ENCODE results near the gene DMD. TPM values are rescaled to one million over a fixed set of nuclear protein-coding genes. Genes with fewer than 3 reads are reported as not detected.

Gene DMD
- total and polyA plus RNA-seq, 12 donors, result 28.5 to 228 (median 168) TPM

- intact Hi-C loops (cut with DNase I), result no loop called here
- Histone ChIP-seq H3K27me3 (no peaks in the 10 kb centered on the region), H3K4me1 (peaks cover 0 to 14% (median 0%) of the 10 kb centered on the region in 9 donors), H3K36me3 (no peaks in the 10 kb centered on the region), H3K4me3 (no peak overlapping the region), H3K9me3 (no peaks in the 10 kb centered on the region), H3K27ac (no peak overlapping the region)
- TF ChIP-seq CTCF (IDR thresholded peaks at IDR 0.05), result no peak
- ATAC-seq (peak in 2 of 8 donors; percentile 62 to 71), DNase-seq (no peak)
- 20 to 26% methylated on average over 2 of the region's 2 CpGs for WGBS, 2 donors
Observed at GRCh38 chrX:32825009-32825408, 386.3 kb downstream of the DMD start.

- ATAC-seq (no peak), DNase-seq (no peak)
- no peaks in the 10 kb centered on the region for H3K27me3 ChIP-seq
- H3K4me1 ChIP-seq, result no peaks in the 10 kb centered on the region
- H3K9me3 ChIP-seq, result peaks cover 0 to 15% (median 0%) of the 10 kb centered on the region in 11 donors
- H3K27ac ChIP-seq, result no peak overlapping the region
- intact Hi-C loops (cut with DNase I), result no loop called here
- WGBS, 2 donors, result 86 to 93% methylated on average over 10 of the region's 10 CpGs
- peaks cover 0 to 4% (median 0%) of the 10 kb centered on the region in 9 donors for H3K36me3 ChIP-seq
- H3K4me3 ChIP-seq, result no peak overlapping the region
- TF ChIP-seq CTCF (IDR thresholded peaks at IDR 0.05), result no peak
Observed at GRCh38 chrX:32804034-32804433, 407.3 kb downstream of the DMD start.

GRCh38 chrX:32798990-32799389 is 412.4 kb downstream of the DMD start:
- ATAC-seq (no peak), DNase-seq (no peak)
- Histone ChIP-seq H3K9me3 (peaks cover 0 to 8% (median 0%) of the 10 kb centered on the region in 11 donors), H3K36me3 (no peaks in the 10 kb centered on the region), H3K27ac (no peak overlapping the region), H3K4me3 (no peak overlapping the region), H3K27me3 (no peaks in the 10 kb centered on the region), H3K4me1 (no peaks in the 10 kb centered on the region)
- TF ChIP-seq CTCF (IDR thresholded peaks at IDR 0.05), result no peak
- 36 to 46% methylated on average over 3 of the region's 3 CpGs for WGBS, 2 donors
- intact Hi-C loops (cut with DNase I), result no loop called here

- no peaks in the 10 kb centered on the region for H3K36me3 ChIP-seq
- no peaks in the 10 kb centered on the region for H3K27me3 ChIP-seq
- WGBS, 2 donors, result 16 to 23% methylated on average over 1 of the region's 1 CpG
- no peaks in the 10 kb centered on the region for H3K9me3 ChIP-seq
- TF ChIP-seq CTCF (IDR thresholded peaks at IDR 0.05), result no peak
- no peak for ATAC-seq
- H3K4me3 ChIP-seq, result no peak overlapping the region
- peaks cover 0 to 8% (median 0%) of the 10 kb centered on the region in 9 donors for H3K4me1 ChIP-seq
- no peak for DNase-seq
- intact Hi-C loops (cut with DNase I), result no loop called here
- no peak overlapping the region for H3K27ac ChIP-seq
Observed at GRCh38 chrX:32788936-32789335, 422.4 kb downstream of the DMD start.
